HG03565 (cell line): ENCODE measurements around the gene SIRPA.

ENCODE experiments used
- ATAC-seq: cut with Tn5 transposase; IDR thresholded peaks from one replicate; pipeline ENCODE4 v1.9.1; 2021; ENCODE audit warnings: mild to moderate bottlenecking, moderate library complexity; ENCODE audit not compliant: unreplicated experiment

The SIRPA gene

DNA sequence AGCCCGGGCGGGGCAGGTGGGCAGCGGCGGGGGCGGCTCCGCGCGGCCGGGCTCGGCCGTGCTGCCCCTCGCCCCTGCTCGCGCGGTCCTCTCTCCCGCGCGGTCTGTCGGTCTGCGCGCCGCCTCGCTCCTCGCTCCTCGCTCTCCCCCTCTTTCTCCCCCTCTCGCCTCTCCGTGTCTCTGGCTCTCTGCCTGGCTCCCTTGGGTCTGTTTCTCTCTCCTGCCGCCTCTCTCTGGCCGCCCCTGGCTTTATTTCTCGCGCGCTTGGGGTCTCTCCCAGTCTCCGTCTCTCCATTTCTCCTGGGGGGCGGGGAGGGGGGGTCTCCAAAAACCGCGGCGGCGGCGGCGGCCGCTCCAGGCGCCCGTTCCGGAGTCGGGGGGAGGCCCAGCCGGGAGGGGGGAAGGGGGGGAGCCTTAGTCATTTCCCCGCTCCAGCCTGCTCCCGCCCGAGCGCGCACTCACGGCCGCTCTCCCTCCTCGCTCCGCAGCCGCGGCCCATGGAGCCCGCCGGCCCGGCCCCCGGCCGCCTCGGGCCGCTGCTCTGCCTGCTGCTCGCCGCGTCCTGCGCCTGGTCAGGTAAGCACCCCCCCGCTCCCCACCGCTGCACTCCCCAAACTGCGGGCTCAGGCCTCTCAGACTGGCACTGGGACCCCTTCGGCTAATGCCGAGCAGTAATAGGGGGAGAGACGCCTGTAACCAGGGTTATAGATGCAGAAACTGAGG is at the start of gene SIRPA:
SIRPA (plus strand) TSS at position 457 of the 723 bp plus-strand sequence; CDS start at position 498, 41 bp downstream.
- no peak for ATAC-seq

DNA sequence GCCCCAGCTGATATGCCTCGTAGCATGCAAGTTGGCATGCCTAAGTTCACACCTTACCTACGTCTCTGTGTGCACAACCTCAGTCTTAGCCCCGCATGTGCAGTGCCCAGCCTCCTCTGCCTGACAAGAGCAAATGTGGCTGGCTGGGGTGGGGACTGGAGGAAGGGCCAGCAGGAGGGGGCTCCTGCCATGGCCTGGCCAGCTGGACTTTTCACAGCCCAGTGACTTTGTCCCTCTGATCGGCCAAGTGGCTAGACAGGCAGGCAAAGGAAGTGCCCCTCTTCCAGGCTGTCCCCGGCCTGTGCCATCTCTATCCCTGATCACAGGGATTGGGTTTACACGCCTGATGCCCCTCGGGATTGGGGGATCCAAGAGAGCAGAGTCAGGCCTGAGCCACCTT is 49.5 kb upstream of the SIRPA start:
- ATAC-seq: no peak

DNA sequence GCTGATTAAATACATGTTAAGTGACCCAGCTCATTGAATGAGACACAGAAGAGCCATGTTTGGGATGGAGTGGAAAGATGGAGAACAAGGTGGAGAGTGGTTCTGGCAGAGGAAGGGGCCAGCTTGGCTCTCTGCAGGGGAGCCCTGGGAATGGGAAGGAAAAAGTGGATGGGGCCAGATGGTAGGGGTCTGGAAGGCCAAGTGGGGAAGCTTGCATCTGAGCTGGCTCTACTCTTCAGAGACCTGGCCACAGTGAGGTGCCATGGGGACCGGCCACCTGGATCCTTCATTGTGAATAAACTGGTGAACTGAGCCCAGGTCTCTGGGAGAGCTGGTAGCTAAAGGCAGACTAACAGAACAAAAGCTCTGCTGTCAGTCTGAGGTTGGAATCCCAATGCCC is 48.9 kb upstream of the SIRPA start:
- ATAC-seq: no peak

DNA sequence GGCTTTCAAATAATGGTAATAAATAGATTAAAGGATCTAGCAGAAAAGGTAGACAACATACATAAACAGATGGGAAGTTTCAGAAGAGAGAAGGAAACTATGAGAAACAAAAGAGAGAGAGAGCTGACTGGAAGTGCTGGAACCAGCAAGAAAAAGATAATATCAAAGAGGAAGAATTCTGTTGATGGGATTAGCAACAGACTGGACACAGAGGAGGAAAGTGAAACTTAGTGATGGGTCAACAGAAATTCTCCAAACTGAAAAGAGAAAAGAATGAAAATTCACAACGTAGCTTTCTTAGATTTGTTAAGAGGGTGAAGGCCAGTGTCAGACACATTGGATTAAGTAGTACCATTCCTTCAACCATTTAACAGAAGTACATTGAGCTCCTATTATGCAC is 48.3 kb upstream of the SIRPA start:
- no peak for ATAC-seq

DNA sequence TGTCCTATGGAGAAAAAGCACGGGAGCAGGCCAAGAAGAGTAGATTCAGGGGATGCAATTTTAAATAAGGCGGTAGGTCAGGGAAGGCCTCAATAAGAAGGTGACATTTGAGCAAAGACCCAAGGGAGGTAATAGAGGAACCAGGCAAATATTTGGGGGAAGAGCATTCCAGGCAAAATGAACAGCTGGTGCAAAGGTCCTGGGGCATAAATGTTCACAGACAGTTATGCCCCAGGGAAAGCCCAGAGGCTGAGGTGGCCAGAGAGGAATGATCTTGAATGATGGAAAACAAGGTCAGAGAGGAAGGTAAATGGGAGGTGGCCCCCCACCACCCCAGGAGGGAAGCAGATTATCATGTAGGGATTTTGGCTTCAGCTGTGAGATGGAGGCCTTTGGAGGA is 47.4 kb upstream of the SIRPA start:
- ATAC-seq: no peak

DNA sequence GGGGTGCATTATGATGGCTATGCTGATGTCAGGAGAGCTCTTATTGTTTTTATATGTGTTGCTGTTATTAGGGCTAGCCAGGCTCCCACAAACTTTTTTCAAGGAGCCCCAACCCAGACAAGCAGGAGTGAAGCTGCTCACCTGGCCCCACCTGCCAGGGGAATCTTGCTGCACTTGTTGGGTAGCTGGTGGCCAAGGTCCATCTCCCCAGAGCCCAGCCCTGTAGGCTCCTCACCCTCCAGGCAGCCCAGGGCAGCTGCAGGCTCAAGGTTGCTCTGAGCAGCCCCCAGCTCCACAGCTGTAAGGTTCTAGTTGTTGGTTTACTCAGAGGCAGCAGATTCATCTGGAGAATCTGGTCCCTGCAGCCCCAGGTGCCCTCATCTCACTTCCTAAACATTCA is 46.8 kb upstream of the SIRPA start:
- ATAC-seq: no peak

DNA sequence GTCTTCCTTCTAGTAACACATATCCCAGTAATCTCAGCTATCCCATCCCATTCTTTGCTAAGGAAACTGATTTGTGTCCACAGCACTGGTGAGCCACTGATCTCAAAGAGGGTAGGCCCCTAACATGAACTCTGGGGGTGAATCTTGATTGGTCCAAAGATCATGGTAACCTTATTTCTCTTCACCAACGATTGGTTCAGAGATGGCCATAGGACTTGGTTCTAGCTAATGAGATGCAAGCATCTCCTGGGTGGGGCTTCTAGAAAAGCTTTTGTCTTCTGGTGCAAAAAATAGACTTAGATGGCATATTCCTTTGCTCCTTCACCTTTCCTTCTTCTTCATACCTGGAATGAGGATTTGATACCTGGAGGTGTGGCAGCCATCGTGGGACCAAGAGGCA is 43.8 kb upstream of the SIRPA start:
- ATAC-seq: no peak

DNA sequence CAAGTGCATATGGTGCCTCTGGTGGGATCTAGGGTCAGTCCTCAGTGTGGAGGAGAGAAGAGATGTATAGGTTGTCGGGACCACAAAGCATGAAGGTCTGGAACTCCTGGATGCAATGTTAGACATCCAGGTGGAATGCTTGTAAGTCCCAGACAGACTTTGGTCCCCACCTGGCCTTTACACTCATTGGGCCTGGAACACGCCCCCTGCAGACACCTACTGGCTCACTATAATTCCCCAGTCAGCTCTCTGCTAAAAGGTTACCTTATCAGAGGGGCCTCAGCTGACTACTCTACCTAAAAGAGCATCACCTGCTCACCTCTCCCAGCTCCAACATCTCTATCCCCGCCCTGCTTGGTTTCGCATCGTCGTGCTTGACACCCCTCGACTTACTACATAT is 41.7 kb upstream of the SIRPA start:
- no peak for ATAC-seq

DNA sequence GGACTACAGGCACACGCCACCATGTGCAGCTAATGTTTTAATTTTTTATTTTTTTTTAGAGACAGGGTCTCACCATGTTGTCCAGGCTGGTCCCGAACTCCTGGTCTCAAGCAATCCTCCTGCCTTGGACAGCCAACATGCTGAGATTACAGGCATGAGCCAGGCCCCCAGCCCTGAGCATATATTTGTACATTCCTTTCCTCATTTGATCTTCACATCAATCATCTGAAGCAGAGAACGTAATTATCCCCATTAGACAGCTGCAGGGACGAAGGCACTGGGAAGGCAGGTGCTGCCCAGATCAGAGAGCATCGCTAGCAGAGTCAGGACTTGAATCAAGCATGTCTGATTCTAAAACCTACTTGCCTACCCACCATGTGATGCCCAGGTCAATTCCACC is 41.0 kb upstream of the SIRPA start:
- ATAC-seq: no peak

DNA sequence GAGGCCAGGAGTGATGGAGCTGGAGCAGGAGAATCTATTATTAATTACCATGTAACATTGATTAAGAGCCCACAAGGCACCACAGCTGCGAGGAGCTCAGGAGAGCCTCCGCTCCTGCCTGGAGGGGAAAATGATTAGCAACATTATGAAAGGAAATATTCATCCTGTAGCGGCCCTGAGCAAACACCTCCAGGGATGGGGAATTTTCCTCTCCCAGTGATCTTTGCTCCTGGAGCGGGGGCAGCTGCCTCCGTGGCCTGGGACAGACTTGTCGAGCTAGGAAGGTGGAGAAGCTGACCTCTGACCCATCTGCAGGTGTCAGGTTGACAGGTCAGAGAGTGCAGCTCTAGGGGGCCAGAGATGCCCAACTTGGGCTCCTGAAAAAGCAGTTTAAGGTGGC is 40.1 kb upstream of the SIRPA start:
- ATAC-seq: no peak

DNA sequence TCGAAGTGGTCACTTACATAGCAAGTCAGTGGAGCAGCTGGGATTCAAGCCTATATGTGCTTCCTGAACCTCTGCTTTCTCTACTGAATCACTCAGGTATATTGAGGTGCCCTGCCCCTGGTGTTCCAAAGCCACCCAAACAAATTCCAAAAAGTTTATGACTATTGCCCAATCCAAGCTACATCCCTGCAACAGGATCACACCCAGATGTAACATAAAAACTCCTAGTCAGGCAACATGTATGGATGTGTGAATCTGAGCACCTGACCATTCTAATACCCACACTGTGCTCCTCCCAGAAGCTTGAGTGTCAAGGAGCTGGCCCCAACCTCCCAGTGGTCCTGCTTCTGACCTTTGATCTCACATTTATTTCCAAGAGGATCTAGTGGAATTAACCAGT is 39.5 kb upstream of the SIRPA start:
- ATAC-seq: no peak

DNA sequence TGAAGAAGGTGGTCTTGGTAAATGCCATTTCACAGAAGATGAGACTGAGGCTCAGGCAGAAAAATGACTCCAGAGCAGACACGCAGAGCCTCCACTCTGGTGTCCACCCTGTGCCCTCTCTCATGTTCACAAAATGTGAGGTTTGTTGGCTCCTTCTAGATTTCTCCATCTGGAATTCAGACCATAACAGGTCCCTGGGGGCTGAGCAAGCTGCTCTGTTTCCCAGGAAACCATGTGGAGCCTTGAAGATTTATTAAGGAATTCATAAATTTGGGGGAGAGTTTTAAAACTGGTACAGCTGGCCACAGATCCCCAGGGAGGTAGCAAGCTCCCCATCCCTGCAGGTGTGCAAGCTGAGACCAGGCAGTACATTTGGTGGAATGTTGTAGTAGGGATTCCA is 38.8 kb upstream of the SIRPA start:
- ATAC-seq: no peak

DNA sequence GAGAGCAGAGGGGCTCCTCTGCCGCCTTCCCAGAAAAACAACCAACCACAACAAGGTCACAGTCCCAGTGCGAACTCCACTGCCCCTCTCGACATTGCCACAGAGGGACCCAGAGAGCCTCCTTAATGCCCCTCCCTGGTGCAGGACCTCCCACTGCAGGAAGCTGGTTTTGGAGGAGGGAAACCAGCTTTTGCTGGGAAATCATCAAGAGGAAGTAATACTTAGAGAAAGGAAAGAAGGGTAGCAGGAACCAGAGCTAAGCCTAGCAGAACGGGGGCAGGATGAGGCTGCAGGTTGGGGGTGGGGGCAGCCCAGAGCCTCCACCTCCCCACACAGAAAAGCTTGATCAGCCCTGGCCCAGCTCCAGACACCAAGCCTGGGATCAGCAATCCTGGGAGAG is 37.7 kb upstream of the SIRPA start:
- ATAC-seq: no peak

DNA sequence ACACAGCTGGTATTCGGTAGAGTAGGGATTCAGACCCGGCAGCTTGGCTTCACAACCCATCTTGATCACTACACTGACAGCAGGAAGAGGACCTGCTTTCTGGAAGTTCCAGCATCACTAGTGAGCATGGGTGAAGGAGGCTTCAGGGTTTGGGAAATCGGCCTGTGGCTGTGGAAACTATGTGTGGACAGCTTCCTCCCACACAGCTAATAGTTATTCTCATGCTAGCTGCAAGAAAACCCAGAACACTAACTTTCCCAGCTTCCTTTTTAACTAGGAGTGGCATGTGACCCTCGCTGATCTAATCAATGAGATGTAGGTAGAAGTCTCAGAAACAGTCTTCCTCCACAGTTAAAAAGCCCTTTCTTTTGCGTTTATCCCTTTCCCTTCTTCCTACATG is 36.3 kb upstream of the SIRPA start:
- ATAC-seq: no peak

DNA sequence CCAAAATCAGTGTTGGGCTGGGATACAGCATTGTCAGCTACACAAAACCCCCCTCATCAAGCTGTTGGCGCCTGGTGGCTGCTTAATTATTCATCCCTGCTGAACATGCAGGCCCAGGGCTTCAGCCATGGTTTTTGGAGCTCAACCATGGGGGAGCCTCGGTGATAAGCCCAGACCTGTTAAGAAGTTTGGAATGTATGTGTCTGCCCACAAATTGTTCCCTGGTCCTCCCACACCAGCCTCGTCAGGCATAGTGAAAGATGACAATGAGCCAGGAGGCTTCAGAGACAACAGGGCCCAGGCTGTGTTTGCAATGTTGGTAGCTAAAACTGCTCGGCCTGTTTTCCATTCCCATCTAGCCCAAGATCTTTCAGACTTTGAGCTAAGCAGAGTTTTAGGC is 34.8 kb upstream of the SIRPA start:
- ATAC-seq: no peak

DNA sequence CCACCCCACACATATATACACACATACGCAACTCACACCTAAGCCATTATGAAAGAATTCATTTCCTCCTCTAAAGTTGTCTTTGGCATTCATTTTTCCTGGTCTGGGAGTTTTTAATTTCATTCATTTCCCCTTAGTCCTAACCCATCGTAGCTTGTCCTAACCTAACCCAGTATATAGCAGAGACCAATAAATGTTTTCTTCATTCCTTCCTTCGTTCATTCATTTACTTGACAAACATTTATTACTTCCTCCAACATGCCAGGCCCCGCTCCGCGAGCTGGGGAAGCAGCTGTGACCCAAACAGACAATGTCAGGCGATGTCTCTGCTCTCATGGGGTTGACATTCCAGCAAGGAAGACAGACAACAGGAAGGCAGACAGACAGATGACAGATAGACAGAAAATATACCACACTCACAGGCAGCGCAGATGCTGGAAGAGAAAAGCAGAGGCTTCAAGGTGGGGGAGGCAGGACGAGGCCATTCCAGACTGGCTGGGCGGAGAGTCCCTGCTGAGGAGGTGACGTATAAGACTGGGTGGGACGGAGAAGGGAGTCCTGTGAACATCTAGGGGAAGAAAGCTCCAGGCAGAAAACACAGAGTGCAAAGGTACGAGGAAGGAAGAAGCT is 33.7 kb upstream of the SIRPA start:
- no peak for ATAC-seq

DNA sequence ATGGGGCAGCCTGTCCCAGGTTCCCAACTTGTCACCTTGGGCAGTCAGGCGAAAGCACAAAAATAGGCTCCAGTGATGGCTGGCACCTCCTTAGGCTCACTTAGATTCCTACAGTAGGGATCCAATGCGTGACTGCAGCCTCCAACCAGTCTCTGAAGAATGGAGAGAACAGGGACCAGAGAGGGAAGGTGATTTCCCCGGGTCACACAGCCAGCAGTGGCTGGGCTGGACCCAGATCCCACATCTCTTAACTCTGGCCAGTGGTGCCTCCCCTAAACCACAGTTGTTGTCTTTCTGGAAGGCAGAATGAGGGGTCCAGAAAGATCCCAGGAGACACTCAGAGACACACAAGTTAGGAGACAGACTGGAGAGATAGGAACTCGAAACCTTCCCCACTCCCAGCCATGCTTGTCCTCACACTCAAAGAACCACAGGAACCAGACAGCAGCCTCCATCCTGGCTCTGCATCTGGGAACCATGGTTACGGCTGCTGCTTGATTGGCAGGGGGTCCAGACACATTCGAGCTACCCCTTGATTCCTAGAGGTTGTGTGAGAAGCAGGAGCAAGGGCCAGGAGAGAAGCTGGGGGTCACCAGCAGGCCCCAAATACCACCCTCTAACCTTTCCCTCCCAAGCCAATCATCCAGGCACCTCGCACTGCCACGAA is 33.1 kb upstream of the SIRPA start:
- ATAC-seq: no peak

DNA sequence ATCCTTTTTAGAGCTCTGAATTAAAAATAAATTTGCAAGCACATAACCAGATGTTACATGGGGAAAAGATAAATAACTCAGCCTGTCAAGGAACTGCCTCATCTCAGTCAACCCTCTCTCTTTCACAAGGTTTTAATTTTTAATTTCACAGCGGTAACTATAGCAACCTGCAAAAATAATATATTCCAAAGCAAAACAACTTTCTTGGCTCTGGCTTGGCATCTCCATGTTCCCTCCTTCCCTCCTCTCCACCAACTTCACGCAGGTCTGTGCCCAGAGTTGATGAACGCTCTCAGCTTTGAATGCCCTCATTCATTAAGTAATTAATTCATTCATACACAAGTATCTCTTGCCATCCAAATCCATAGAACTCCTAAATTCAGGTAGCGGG is 32.5 kb upstream of the SIRPA start:
- no peak for ATAC-seq

DNA sequence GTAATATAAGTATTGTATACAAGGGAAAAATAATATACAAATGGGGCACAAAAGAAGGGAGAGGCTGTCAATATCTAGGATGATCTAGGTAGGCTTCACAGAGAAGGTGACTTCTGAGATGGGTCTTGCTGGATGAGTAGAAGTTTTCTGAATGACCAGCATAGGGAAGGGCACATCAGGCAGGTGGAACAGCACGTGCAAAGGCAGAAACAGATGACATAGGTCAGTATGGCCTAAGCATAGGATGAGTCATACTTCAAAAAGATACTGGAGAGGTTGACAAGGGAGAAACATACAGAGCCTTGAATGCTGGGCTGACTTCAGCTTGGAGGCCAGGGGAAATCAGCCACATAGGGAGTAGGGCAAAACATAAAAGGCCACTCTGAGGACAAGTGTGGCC is 31.9 kb upstream of the SIRPA start:
- ATAC-seq: no peak

DNA sequence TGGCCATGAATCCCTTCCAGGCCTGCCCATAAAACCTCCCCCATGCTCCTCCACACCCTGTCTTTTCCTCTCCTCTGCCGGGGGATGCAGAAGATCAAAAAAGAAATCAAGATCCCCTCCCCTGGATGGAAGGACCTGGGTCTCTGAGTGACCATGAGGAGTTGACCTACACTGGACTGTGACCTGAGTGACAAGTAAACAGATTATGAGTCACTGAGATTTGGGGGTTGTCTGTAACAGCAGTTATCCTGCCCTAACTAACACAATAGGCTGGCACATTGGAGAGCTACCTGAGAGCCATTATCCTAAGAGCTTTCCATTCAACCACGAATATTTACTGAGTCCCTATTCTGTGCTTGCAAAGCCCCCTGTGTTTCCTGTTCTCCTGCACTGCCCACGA is 28.4 kb upstream of the SIRPA start:
- ATAC-seq: no peak

DNA sequence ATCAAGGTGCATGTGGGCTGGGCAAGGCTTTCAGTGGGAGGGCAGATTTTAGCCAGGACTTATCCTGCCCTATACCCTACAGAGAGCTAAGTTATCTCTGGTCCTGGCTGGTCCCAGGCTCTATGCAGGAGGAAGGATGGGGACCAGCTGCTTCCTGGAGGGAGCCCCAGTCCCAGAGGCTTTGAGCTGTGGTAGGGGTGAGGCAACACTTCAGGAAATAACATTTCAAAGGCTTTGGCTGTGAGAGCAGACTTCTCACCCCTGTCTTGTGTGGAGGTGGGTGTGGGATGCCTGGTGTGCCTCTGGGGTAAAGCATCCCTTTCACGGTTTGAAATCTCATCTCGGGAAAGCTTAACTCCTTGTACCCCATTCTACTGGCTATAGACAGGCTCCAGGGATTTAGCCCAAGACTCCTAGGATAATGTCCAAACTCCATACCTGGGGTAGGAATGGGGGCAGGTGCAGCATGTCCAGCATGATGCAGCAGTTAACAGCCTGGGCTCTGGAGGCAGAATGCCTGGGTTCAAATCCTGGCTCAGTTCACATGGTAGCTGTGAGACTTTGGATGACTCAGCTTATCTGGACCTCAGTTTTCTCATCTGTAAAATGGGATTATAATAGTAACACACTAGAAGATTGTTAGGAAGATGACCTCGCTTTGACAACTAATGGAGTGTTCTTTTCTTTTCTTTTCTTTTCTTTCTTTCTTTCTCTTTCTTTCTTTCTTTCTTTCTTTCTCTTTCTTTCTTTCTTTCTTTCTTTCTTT is 27.5 kb upstream of the SIRPA start:
- ATAC-seq: no peak

DNA sequence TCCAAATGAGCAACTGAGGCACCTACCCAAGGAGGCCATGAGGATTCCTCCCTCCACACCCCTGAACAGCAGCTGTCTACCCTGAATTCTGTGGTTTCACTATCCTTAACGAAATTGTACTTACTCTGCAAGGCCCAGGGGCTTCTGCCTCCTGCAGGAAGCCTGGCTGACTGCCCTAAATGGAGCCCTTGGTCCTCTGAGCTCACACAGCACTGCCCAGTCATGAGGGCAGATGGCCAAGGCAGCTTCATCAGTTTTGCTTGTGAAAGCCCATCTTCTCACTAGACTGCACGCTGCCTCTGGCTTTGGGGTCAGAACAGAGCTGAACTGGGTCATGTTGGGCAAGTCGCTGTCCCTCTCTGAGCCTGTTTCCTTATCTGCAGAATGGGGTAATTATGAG is 26.4 kb upstream of the SIRPA start:
- ATAC-seq: no peak
